PFSK-1 (cell line): Measurements from ENCODE around the gene LILRA5.

Source experiments
- FOXP2 ChIP-seq: optimal IDR thresholded peaks from 2 replicates; pipeline ENCODE3; 2011; ENCODE audit warnings: borderline replicate concordance, control low read depth, inconsistent platforms; ENCODE audit not compliant: insufficient read depth; ENCODE audit errors: extremely low read length, extremely low read depth
- POLR2AphosphoS5 ChIP-seq: IDR thresholded peaks from 2 replicates; pipeline ENCODE4 v1.6.1; 2012; ENCODE audit warnings: low read depth, mild to moderate bottlenecking, control low read depth, low read length, moderate library complexity
- REST ChIP-seq, 2 experiments: IDR thresholded peaks; 2 replicates each; pipeline versions ENCODE4 v1.6.1 to v1.8.0; 2011 to 2012; ENCODE audit warnings: low read depth in 2 of 2, low read length in 2 of 2, control low read depth in 1 of 2, inconsistent platforms in 1 of 2, mild to moderate bottlenecking in 1 of 2, moderate library complexity in 1 of 2; ENCODE audit not compliant: insufficient read depth in 1 of 2
- SIN3A ChIP-seq: IDR thresholded peaks from 2 replicates; pipeline ENCODE4 v1.6.1; 2012; ENCODE audit warnings: mild to moderate bottlenecking, low read length, moderate library complexity, borderline replicate concordance; ENCODE audit not compliant: insufficient read depth
- TAF1 ChIP-seq: IDR thresholded peaks from 2 replicates; pipeline ENCODE4 v1.6.1; 2012; ENCODE audit warnings: low read length, control low read depth, borderline replicate concordance; ENCODE audit not compliant: insufficient read depth

LILRA5 gene

GRCh38 chr19:54266133-54266532, 46.8 kb downstream of the LILRA5 start:
- TF ChIP-seq FOXP2 = no peak
- TF ChIP-seq TAF1 = no peak
- TF ChIP-seq REST (IDR thresholded peaks at IDR 0.05; ENCODE audit: insufficient read depth in 1 of 2, low read depth in 2 of 2, low read length in 2 of 2) = no peak
- no peak for TF ChIP-seq POLR2AphosphoS5
- TF ChIP-seq SIN3A = no peak

- TF ChIP-seq REST (IDR thresholded peaks at IDR 0.05; ENCODE audit: insufficient read depth in 1 of 2, low read depth in 2 of 2, low read length in 2 of 2) (no peak), TAF1 (no peak), SIN3A (no peak), POLR2AphosphoS5 (no peak), FOXP2 (no peak)
Measured at GRCh38 chr19:54262470-54262869, 50.5 kb downstream of the LILRA5 start.

- TF ChIP-seq FOXP2 = no peak
- no peak for TF ChIP-seq REST (IDR thresholded peaks at IDR 0.05; ENCODE audit: insufficient read depth in 1 of 2, low read depth in 2 of 2, low read length in 2 of 2)
- no peak for TF ChIP-seq TAF1
- TF ChIP-seq POLR2AphosphoS5 = no peak
- no peak for TF ChIP-seq SIN3A
Measured at GRCh38 chr19:54262066-54262465, 50.9 kb downstream of the LILRA5 start.

GRCh38 chr19:54257116-54257480, 55.9 kb downstream of the LILRA5 start, which contains the start of gene LILRB5:
TSS of gene LILRB5 (minus strand) at chr19:54257273. CDS start at chr19:54257193, 80 bp downstream.
- TF ChIP-seq REST (IDR thresholded peaks at IDR 0.05; ENCODE audit: insufficient read depth in 1 of 2, low read depth in 2 of 2, low read length in 2 of 2) (no peak), FOXP2 (no peak), TAF1 (no peak), POLR2AphosphoS5 (no peak), SIN3A (no peak)
